GM23338 (cell line): Measurements from ENCODE around the gene THBS1. TPM values are rescaled to one million over a fixed set of nuclear protein-coding genes. Genes with fewer than 3 reads are reported as not detected.

Experiments
- ATAC-seq: fragments of 200-7000 bp; cut with Tn5 transposase; 3 replicates; pipeline ENCODE4 v1.9.1; 2020
- DNase-seq: peaks from one replicate; pipeline ENCODE4 v3.0.0-alpha.2; 2015; ENCODE audit warnings: low spot score
- H2AFZ ChIP-seq: fragments of 200-600 bp; sonication (generic); 2 replicates; pipeline ENCODE4 v1.8.0; 2016; ENCODE audit warnings: antibody characterized with exemption, mild to moderate bottlenecking, moderate library complexity
- H3F3A ChIP-seq: fragments of 200-600 bp; sonication (generic); replicated peaks from 2 replicates; pipeline ENCODE4 v1.8.0; 2017; ENCODE audit warnings: antibody characterized with exemption, mixed run types, low read depth
- H3K27ac ChIP-seq: fragments of 200-600 bp; sonication (generic); 2 replicates; pipeline ENCODE4 v1.6.1; 2016; ENCODE audit warnings: low read depth
- H3K27me3 ChIP-seq: fragments of 200-600 bp; sonication (generic); 2 replicates; pipeline ENCODE4 v1.8.0; 2016; ENCODE audit warnings: mild to moderate bottlenecking, mixed run types, moderate library complexity; ENCODE audit not compliant: insufficient read depth
- H3K36me3 ChIP-seq: fragments of 200-600 bp; sonication (generic); 2 replicates; pipeline ENCODE4 v1.8.0; 2016; ENCODE audit warnings: mild to moderate bottlenecking; ENCODE audit not compliant: insufficient read depth
- H3K4me1 ChIP-seq: fragments of 200-600 bp; sonication (generic); 2 replicates; pipeline ENCODE4 v1.8.0; 2016; ENCODE audit warnings: mild to moderate bottlenecking, moderate library complexity; ENCODE audit not compliant: insufficient read depth
- H3K4me2 ChIP-seq: fragments of 200-600 bp; sonication (generic); 2 replicates; pipeline ENCODE4 v1.7.1; 2017; ENCODE audit warnings: mixed run types
- H3K4me3 ChIP-seq: fragments of 200-600 bp; sonication (generic); 2 replicates; pipeline ENCODE4 v1.6.1; 2016; ENCODE audit warnings: mixed run types
- H3K79me2 ChIP-seq: fragments of 200-600 bp; sonication (generic); replicated peaks from 2 replicates; pipeline ENCODE4 v1.8.0; 2017; ENCODE audit warnings: mild to moderate bottlenecking; ENCODE audit not compliant: insufficient read depth
- H3K9me2 ChIP-seq: fragments of 200-600 bp; sonication (generic); 2 replicates; pipeline ENCODE4 v1.8.0; 2017; ENCODE audit not compliant: insufficient read depth
- H4K20me1 ChIP-seq: fragments of 200-600 bp; sonication (generic); replicated peaks from 2 replicates; pipeline ENCODE4 v1.8.0; 2017; ENCODE audit warnings: mild to moderate bottlenecking; ENCODE audit not compliant: insufficient read depth
- H3K27ac Mint-ChIP-seq: 2 replicates; pipeline ENCODE4 v1.8.0; 2020; ENCODE audit warnings: inconsistent platforms, mild to moderate bottlenecking, moderate library complexity, mixed read lengths
- H3K27me3 Mint-ChIP-seq: 3 replicates; pipeline ENCODE4 v1.8.0; 2022; ENCODE audit warnings: low read depth, mild to moderate bottlenecking, moderate library complexity, mixed read lengths, inconsistent platforms; ENCODE audit not compliant: insufficient read depth, poor library complexity
- H3K36me3 Mint-ChIP-seq: 3 replicates; pipeline ENCODE4 v1.8.0; 2021; ENCODE audit warnings: low read depth, mild to moderate bottlenecking, inconsistent platforms, moderate library complexity, mixed read lengths
- H3K4me1 Mint-ChIP-seq: 3 replicates; pipeline ENCODE4 v1.8.0; 2020; ENCODE audit warnings: mild to moderate bottlenecking, inconsistent platforms, mixed read lengths
- H3K4me3 Mint-ChIP-seq: 3 replicates; pipeline ENCODE4 v1.8.0; 2021; ENCODE audit warnings: moderate library complexity, mild to moderate bottlenecking, inconsistent platforms, mixed read lengths
- H3K9me3 Mint-ChIP-seq: 3 replicates; pipeline ENCODE4 v1.8.0; 2020; ENCODE audit warnings: moderate library complexity, mild to moderate bottlenecking, inconsistent platforms, mixed read lengths
- CREB1 ChIP-seq: fragments of 250-450 bp; sonication (Bioruptor Pico); IDR thresholded peaks from 2 replicates; pipeline ENCODE4 v1.5.0; 2020; ENCODE audit warnings: low read depth, mild to moderate bottlenecking, moderate library complexity
- CTCF ChIP-seq, 2 experiments: fragments of 200-600 bp in 1 of 2; sonication (generic) in 1 of 2; conservative IDR thresholded peaks; 2 replicates each; pipeline versions ENCODE4 v1.5.1 to v1.6.1; 2016 to 2017; ENCODE audit warnings: antibody characterized with exemption in 2 of 2, low read depth in 2 of 2, mild to moderate bottlenecking in 2 of 2, moderate library complexity in 1 of 2
- EZH2 ChIP-seq: fragments of 200-600 bp; sonication (generic); IDR thresholded peaks from one replicate; pipeline ENCODE4 v1.8.0; 2017; ENCODE audit warnings: antibody characterized with exemption, mild to moderate bottlenecking, low read depth; ENCODE audit not compliant: unreplicated experiment
- EZH2phosphoT487 ChIP-seq: fragments of 200-600 bp; sonication (generic); IDR thresholded peaks from one replicate; pipeline ENCODE4 v1.8.1; 2018; ENCODE audit warnings: antibody characterized with exemption; ENCODE audit not compliant: unreplicated experiment
- JUNB ChIP-seq: IDR thresholded peaks from one replicate; pipeline ENCODE4 v1.6.1; 2016; ENCODE audit warnings: antibody characterized with exemption; ENCODE audit not compliant: unreplicated experiment
- NANOG ChIP-seq: IDR thresholded peaks from 2 replicates; pipeline ENCODE4 v1.6.1; 2016; ENCODE audit warnings: antibody characterized with exemption, borderline replicate concordance
- POLR2AphosphoS5 ChIP-seq: IDR thresholded peaks from 2 replicates; pipeline ENCODE4 v1.6.1; 2016; ENCODE audit warnings: antibody characterized with exemption, low read depth
- REST ChIP-seq: IDR thresholded peaks from one replicate; pipeline ENCODE4 v1.6.1; 2018; ENCODE audit warnings: antibody characterized with exemption; ENCODE audit not compliant: unreplicated experiment
- STAT1 ChIP-seq: IDR thresholded peaks from one replicate; pipeline ENCODE4 v1.6.1; 2016; ENCODE audit warnings: antibody characterized with exemption; ENCODE audit not compliant: unreplicated experiment
- ZNF114 ChIP-seq: fragments of 250-450 bp; sonication (Bioruptor Pico); IDR thresholded peaks from 2 replicates; pipeline ENCODE4 v1.5.0; 2020; ENCODE audit warnings: mild to moderate bottlenecking, moderate library complexity
- ZNF331 ChIP-seq: fragments of 250-450 bp; sonication (Bioruptor Pico); IDR thresholded peaks from 2 replicates; pipeline ENCODE4 v1.5.0; 2020; ENCODE audit warnings: low read depth, mild to moderate bottlenecking, moderate library complexity
- ZNF462 ChIP-seq: fragments of 250-450 bp; sonication (Bioruptor Pico); IDR thresholded peaks from 2 replicates; pipeline ENCODE4 v1.5.0; 2020; ENCODE audit warnings: mild to moderate bottlenecking, moderate library complexity
- polyA plus RNA-seq: library from polyadenylated mRNA; unstranded; fragments of >200 nt; fragmentation: Nextera tagmentation; extraction: Ambion mirVana; gene quantifications from 2 replicates; pipeline ENCODE4 v1.2.1, GENCODE V29; 2016
- total RNA-seq: library from RNA; depleted of rRNA; stranded (reverse); fragments of >200 nt; shearing (Covaris generic); gene quantifications from 2 replicates; pipeline ENCODE4 v1.2.3, GENCODE V29; 2014
- TF ChIP-seq, protein P1 (sequence below): IDR thresholded peaks from 2 replicates; pipeline ENCODE4 v1.6.1; 2016; ENCODE audit warnings: antibody characterized with exemption

The THBS1 gene
- total and polyA plus RNA-seq, 2 experiments from 2014 or later = 21.7 to 81.9 TPM

GRCh38 chr15:39585389-39585841 lies 4.5 kb downstream of the THBS1 start:
- Histone ChIP-seq H3K4me1 (peaks cover 10% of the 10 kb centered on the region), H3F3A (0 out of 2 replicates have a peak, but pooled peaks cover 3% of the 10 kb centered on the region), H4K20me1 (peaks cover 8% of the 10 kb centered on the region), H3K4me3 (no peak overlapping the region), H3K79me2 (peaks cover 20% of the 10 kb centered on the region), H3K27ac (no peak overlapping the region), H3K4me2 (no peak overlapping the region), H2AFZ (no peak overlapping the region), H3K36me3 (peaks cover 75% of the 10 kb centered on the region), H3K9me2 (no peaks in the 10 kb centered on the region), H3K27me3 (no peaks in the 10 kb centered on the region)
- Mint-ChIP-seq H3K4me1 (peaks cover 20% of the 10 kb centered on the region), H3K27me3 (peaks cover 14% of the 10 kb centered on the region), H3K27ac (no peak overlapping the region), H3K36me3 (peaks cover 94% of the 10 kb centered on the region), H3K4me3 (no peak overlapping the region), H3K9me3 (no peaks in the 10 kb centered on the region)
- ATAC-seq (no peak), DNase-seq (no peak)
- TF ChIP-seq JUNB (no peak), NANOG (no peak), STAT1 (no peak), EZH2phosphoT487 (no peak), EZH2 (no peak), ZNF462 (CRISPR knock-in tag) (no peak), CREB1 (CRISPR knock-in tag) (no peak), ZNF331 (CRISPR knock-in tag) (no peak), CTCF (conservative IDR thresholded peaks at IDR 0.05; ENCODE audit: low read depth in 2 of 2) (no peak), REST (no peak), POLR2AphosphoS5 (no peak), ZNF114 (no peak)
- TF ChIP-seq, protein P1, sequence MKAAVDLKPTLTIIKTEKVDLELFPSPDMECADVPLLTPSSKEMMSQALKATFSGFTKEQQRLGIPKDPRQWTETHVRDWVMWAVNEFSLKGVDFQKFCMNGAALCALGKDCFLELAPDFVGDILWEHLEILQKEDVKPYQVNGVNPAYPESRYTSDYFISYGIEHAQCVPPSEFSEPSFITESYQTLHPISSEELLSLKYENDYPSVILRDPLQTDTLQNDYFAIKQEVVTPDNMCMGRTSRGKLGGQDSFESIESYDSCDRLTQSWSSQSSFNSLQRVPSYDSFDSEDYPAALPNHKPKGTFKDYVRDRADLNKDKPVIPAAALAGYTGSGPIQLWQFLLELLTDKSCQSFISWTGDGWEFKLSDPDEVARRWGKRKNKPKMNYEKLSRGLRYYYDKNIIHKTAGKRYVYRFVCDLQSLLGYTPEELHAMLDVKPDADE = no peak
